ENCODE measurements around the gene KCNQ5. TPM values are rescaled to one million over a fixed set of nuclear protein-coding genes. Genes with fewer than 3 reads are reported as not detected.
A peak's percentile ranks its signal among the peaks of the same experiment; 100 is the strongest.
"Not testable (repeated sequence)": the region's sequence is repeated elsewhere in the genome, so short reads cannot be mapped to it uniquely, and the experiment has no call there.

Gene KCNQ5
- total RNA-seq: 1 to 10 TPM; 2.6 to 3.9 TPM

DNA sequence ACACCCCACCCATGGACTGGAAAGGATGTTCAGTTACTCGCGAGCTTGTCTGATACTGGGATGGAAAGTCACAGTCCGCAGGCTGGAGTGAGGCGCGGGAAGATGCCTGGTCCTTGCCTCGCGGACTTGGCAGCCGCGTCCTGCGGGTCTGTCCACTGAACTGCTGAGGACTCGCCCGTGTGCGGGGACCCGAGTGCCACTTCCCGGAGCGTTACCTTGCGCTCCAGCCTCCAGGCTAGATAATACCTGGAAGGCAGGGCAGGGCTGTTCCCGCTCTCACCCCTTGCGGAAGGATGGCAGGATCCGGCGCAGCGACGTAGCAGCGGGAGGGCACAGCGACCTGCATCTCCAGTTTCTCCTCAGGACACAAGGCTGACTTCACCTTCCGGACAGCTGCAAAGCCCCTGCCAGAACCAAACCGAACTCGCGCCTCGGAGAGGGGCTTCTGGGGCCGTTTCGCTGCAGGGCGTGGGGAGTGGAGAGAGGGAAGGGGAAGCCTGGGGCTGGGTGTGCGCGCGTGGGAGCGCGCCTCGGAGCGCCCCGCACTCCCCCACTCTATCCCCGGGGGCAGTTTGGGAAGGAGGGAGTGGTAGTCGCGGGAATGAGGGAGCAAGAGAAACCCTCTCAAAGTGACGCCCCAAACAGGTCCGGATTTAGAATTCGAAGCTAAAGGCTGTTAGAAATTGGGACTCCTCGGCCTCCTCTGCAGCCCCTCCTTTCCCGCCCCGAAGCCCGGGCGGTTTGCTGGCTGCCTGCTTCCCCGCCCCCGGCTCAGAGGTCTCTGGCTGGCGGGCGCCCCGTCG lies at the start of gene KCNQ5:
KCNQ5 (plus strand) TSS at position 774 of the 803 bp plus-strand sequence.
- POLR2A ChIA-PET: no interaction called here
- Mint-ChIP-seq H3K4me1 (peaks cover 49% of the 10 kb centered on the region), H3K27ac (peak within 1 kb of the TSS; percentile 86), H3K4me3 (peak within 1 kb of the TSS; percentile 82), H3K9me3 (no peaks in the 10 kb centered on the region), H3K27me3 (peaks cover 32% of the 10 kb centered on the region), H3K36me3 (ENCODE audit: low read depth) (no peaks in the 10 kb centered on the region)
- CTCF ChIA-PET: interaction anchor here (0.6 to 3.4 kb wide), 3 partner anchors 13 to 668 kb away, joined by 3 to 10 read pairs (median 4); no protein-coding TSS in a partner anchor
- DNase-seq: no peak

DNA sequence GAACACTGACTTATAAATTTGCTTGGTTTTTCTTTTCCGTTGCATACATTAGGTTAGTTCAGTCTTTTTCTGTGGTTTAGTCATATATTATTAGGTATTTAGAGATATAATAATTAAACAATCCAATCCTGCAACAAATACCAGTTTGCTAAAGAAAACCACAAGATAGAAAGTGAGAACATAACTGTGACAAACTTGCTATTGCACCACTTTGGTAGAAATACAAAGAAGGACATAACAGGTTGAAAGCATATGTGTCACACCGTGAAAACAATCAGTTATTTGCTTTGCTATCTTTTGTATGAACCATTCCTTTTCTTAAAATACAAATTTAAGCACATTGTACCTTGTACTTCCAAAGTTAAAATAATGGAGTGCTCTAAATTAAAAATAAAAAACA lies 42.0 kb upstream of the KCNQ5 start:
- H3K36me3 Mint-ChIP-seq (ENCODE audit: low read depth): no peaks in the 10 kb centered on the region
- CTCF ChIA-PET: interaction anchor here (1.4 kb wide), 1 partner anchor 168 kb away, joined by 3 read pairs; no protein-coding TSS in a partner anchor
- peaks cover 2% of the 10 kb centered on the region for H3K4me1 Mint-ChIP-seq
- no peak overlapping the region for H3K4me3 Mint-ChIP-seq
- no peak overlapping the region for H3K27ac Mint-ChIP-seq
- POLR2A ChIA-PET: no interaction called here
- H3K9me3 Mint-ChIP-seq: no peaks in the 10 kb centered on the region
- no peak for DNase-seq
- H3K27me3 Mint-ChIP-seq: peaks cover 1% of the 10 kb centered on the region

DNA sequence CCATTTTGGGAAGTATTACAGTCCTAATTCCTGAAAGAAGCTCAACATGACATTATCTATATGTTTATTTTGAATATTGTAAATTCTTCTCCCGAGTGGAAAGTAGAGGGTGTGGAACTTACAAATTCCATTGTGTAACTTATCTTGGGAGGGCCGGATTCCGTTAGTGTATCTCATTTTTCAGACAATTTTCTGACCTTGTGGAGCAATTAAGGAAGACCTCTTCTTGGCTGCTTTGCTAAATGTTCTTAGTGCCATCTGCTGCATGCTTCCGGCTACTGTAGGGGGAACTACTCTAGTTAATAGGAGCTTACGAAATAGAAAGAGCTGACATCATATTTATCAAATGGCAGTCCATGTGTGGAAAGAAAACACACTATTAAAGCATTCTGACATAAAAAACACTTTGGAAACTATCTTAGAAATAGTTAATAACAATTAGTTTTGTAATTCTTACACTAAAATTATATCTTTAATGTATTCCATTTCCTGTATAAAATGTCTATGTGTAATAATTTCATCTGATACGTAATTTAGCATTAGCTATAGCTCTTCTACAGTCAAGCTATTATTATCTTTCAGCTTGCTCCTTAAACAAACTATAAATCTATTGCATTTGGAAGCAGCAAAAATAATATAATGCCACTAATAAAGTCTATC lies 41.5 kb upstream of the KCNQ5 start:
- ChIA-PET POLR2A (no interaction called here), CTCF (interaction anchor here (0.6 to 1.4 kb wide), 2 partner anchors 9 to 169 kb away, joined by 3 to 4 read pairs; no protein-coding TSS in a partner anchor)
- Mint-ChIP-seq H3K36me3 (ENCODE audit: low read depth) (no peaks in the 10 kb centered on the region), H3K27ac (no peak overlapping the region), H3K27me3 (peaks cover 1% of the 10 kb centered on the region), H3K4me3 (no peak overlapping the region), H3K9me3 (no peaks in the 10 kb centered on the region), H3K4me1 (peaks cover 2% of the 10 kb centered on the region)
- DNase-seq: no peak

DNA sequence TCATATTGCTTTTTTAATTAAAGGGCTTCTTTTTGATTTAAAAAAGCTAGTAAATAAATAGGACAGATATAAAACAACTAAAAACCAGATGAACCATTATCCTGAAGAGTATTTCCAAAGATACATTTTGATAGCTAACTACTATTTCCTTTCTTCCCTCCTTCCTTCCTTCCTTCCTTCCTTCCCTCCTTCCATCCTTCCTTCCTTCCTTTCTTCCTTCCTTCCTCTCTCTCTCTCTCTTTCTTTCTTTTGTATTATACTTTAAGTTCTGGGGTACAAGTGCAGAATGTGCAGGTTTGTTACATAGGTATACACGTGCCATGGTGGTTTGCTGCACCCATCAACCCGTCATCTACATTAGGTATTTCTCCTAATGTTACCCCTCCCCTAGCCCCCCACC lies 40.9 kb upstream of the KCNQ5 start:
- H3K27ac Mint-ChIP-seq; H3K4me1 Mint-ChIP-seq; POLR2A ChIA-PET; H3K4me3 Mint-ChIP-seq; H3K36me3 Mint-ChIP-seq (ENCODE audit: low read depth); H3K27me3 Mint-ChIP-seq; H3K9me3 Mint-ChIP-seq; DNase-seq: not testable (repeated sequence)
- CTCF ChIA-PET: interaction anchor here (0.6 to 1.4 kb wide), 2 partner anchors 8 to 170 kb away, joined by 3 to 4 read pairs; no protein-coding TSS in a partner anchor

DNA sequence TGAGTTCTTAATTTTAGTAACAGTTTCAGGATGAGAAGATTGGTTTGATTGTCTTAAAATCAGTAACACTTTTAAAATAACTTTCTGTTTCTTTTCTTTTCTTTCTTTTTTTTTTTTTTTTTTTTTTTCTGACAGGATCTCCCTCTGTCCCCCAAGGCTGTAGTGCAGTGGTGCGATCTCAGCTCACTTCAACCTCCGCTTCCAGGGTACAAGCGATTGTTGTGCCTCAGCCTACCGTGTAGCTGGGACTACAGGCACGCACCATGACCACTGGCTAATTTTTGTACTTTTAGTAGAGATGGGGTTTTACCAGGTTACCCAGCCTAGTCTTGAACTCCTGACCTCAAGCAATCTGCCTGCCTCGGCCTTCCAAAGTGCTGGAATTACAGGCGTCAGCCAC lies 33.7 kb upstream of the KCNQ5 start:
- no peak overlapping the region for H3K27ac Mint-ChIP-seq
- H3K4me3 Mint-ChIP-seq: no peak overlapping the region
- H3K36me3 Mint-ChIP-seq (ENCODE audit: low read depth): no peaks in the 10 kb centered on the region
- H3K4me1 Mint-ChIP-seq: peaks cover 4% of the 10 kb centered on the region
- POLR2A ChIA-PET: no interaction called here
- no peaks in the 10 kb centered on the region for H3K9me3 Mint-ChIP-seq
- H3K27me3 Mint-ChIP-seq: peaks cover 2% of the 10 kb centered on the region
- DNase-seq: no peak
- CTCF ChIA-PET: interaction anchor here (1.6 kb wide), 1 partner anchor 542 kb away, joined by 5 read pairs; no protein-coding TSS in a partner anchor

DNA sequence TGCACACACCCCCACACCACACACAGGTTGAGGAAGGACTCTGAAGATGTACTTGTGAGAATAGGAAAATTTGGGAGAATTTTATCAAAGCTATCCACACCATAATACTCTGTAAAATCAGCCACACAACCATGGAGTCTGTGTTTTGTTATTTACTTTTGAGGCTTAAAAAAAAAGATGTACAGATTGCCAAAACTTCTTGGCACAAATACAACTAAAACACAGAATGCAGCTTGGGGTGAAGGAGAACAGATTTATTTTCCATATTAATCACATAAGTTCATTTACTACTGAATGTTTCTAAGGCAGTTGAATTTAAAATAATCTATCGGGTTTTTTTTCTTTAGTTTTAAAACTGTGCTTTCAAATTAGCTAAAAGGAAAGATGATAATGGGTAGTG lies 32.8 kb upstream of the KCNQ5 start:
- H3K4me1 Mint-ChIP-seq: peaks cover 4% of the 10 kb centered on the region
- no peaks in the 10 kb centered on the region for H3K9me3 Mint-ChIP-seq
- DNase-seq: no peak
- H3K4me3 Mint-ChIP-seq: no peak overlapping the region
- no peak overlapping the region for H3K27ac Mint-ChIP-seq
- H3K36me3 Mint-ChIP-seq (ENCODE audit: low read depth): no peaks in the 10 kb centered on the region
- H3K27me3 Mint-ChIP-seq: peaks cover 4% of the 10 kb centered on the region
- ChIA-PET POLR2A (interaction anchor here (0.6 kb wide), 1 partner anchor 1591 kb away, joined by 3 read pairs; no protein-coding TSS in a partner anchor), CTCF (interaction anchor here (0.6 to 1.6 kb wide), 2 partner anchors 8 to 541 kb away, joined by 4 to 5 read pairs; no protein-coding TSS in a partner anchor)

GRCh38 chr6:72595812-72596211 lies 26.1 kb upstream of the KCNQ5 start:
- Mint-ChIP-seq H3K4me1 (no peaks in the 10 kb centered on the region), H3K27ac (no peak overlapping the region), H3K27me3 (peaks cover 6% of the 10 kb centered on the region), H3K9me3 (no peaks in the 10 kb centered on the region), H3K36me3 (ENCODE audit: low read depth) (no peaks in the 10 kb centered on the region), H3K4me3 (no peak overlapping the region)
- no peak for DNase-seq
- ChIA-PET POLR2A (no interaction called here), CTCF (no interaction called here)

- peaks cover 20% of the 10 kb centered on the region for H3K27me3 Mint-ChIP-seq
- H3K36me3 Mint-ChIP-seq (ENCODE audit: low read depth): no peaks in the 10 kb centered on the region
- H3K4me1 Mint-ChIP-seq: peaks cover 31% of the 10 kb centered on the region
- no peak overlapping the region for H3K27ac Mint-ChIP-seq
- ChIA-PET CTCF (interaction anchor here (0.5 to 2.8 kb wide), 6 partner anchors 11 to 645 kb away, joined by 3 to 22 read pairs (median 4); no protein-coding TSS in a partner anchor), POLR2A (no interaction called here)
- DNase-seq: peak; percentile 17
- no peaks in the 10 kb centered on the region for H3K9me3 Mint-ChIP-seq
- no peak overlapping the region for H3K4me3 Mint-ChIP-seq
Observed at GRCh38 chr6:72616406-72617015, 5.4 kb upstream of the KCNQ5 start.

GRCh38 chr6:72617721-72618120 lies 4.1 kb upstream of the KCNQ5 start:
- no peak overlapping the region for H3K27ac Mint-ChIP-seq
- POLR2A ChIA-PET: no interaction called here
- DNase-seq: no peak
- peaks cover 22% of the 10 kb centered on the region for H3K27me3 Mint-ChIP-seq
- peaks cover 33% of the 10 kb centered on the region for H3K4me1 Mint-ChIP-seq
- H3K9me3 Mint-ChIP-seq: no peaks in the 10 kb centered on the region
- no peak overlapping the region for H3K4me3 Mint-ChIP-seq
- H3K36me3 Mint-ChIP-seq (ENCODE audit: low read depth): no peaks in the 10 kb centered on the region
- CTCF ChIA-PET: interaction anchor here (2.8 kb wide), 1 partner anchor 513 kb away, joined by 22 read pairs; no protein-coding TSS in a partner anchor

GRCh38 chr6:72619883-72620696 lies 1.8 kb upstream of the KCNQ5 start:
- Mint-ChIP-seq H3K27me3 (peaks cover 31% of the 10 kb centered on the region), H3K27ac (peak overlapping the region; percentile 87), H3K4me3 (peak overlapping the region; percentile 73), H3K36me3 (ENCODE audit: low read depth) (no peaks in the 10 kb centered on the region), H3K4me1 (peaks cover 44% of the 10 kb centered on the region), H3K9me3 (no peaks in the 10 kb centered on the region)
- peak; percentile 40 for DNase-seq
- ChIA-PET CTCF (interaction anchor here (0.9 to 3.4 kb wide), 5 partner anchors 10 to 690 kb away, joined by 3 to 10 read pairs (median 5); no protein-coding TSS in a partner anchor), POLR2A (no interaction called here)

- H3K4me1 Mint-ChIP-seq: peaks cover 47% of the 10 kb centered on the region
- peak overlapping the region; percentile 39 for H3K27ac Mint-ChIP-seq
- ChIA-PET POLR2A (no interaction called here), CTCF (interaction anchor here (1.4 to 3.4 kb wide), 4 partner anchors 9 to 509 kb away, joined by 3 to 10 read pairs (median 6); no protein-coding TSS in a partner anchor)
- peaks cover 31% of the 10 kb centered on the region for H3K27me3 Mint-ChIP-seq
- H3K36me3 Mint-ChIP-seq (ENCODE audit: low read depth): no peaks in the 10 kb centered on the region
- H3K4me3 Mint-ChIP-seq: peak overlapping the region; percentile 73
- DNase-seq: no peak
- H3K9me3 Mint-ChIP-seq: no peaks in the 10 kb centered on the region
Observed at GRCh38 chr6:72620871-72621290, 983 bp upstream of the KCNQ5 start.
